Ascending aorta (tissue), 2 donors: ENCODE results near the gene MAGI1. TPM values are rescaled to one million over a fixed set of nuclear protein-coding genes. Genes with fewer than 3 reads are reported as not detected.

Experiments
- DNase-seq, 2 donors: peaks; one replicate each; pipeline ENCODE4 v3.0.0-alpha.2; 2019; ENCODE audit warnings: low spot score in 2 of 2
- H3K27ac ChIP-seq, 2 donors: fragments of 200-600 bp; sonication (generic); one replicate each; pipeline ENCODE4 v1.5.1; 2016 to 2017; ENCODE audit warnings: mild to moderate bottlenecking in 1 of 2
- H3K27me3 ChIP-seq: fragments of 200-600 bp; sonication (generic); one replicate; pipeline ENCODE4 v1.5.1; 2017
- H3K36me3 ChIP-seq, 2 donors: fragments of 200-600 bp; sonication (generic); one replicate each; pipeline ENCODE4 v1.5.1; 2016
- H3K4me1 ChIP-seq, 2 donors: fragments of 200-600 bp; sonication (generic); one replicate each; pipeline ENCODE4 v1.5.1; 2016 to 2017; ENCODE audit warnings: mild to moderate bottlenecking in 1 of 2
- H3K4me3 ChIP-seq, 2 donors: fragments of 200-600 bp; sonication (generic); one replicate each; pipeline ENCODE4 v1.5.1; 2016 to 2017; ENCODE audit warnings: mild to moderate bottlenecking in 1 of 2
- H3K9me3 ChIP-seq, 2 donors: fragments of 200-600 bp; sonication (generic); one replicate each; pipeline ENCODE4 v1.5.1; 2016
- intact Hi-C: fragments of 100-400 bp; cut with DNase I; formaldehyde crosslinking; loops from one replicate; pipeline ENCODE4 v1.15.1; 2023
- total RNA-seq: library from RNA; depleted of rRNA; stranded (reverse); fragments of >200 nt; gene quantifications from one replicate; pipeline ENCODE4 v1.1.0, GENCODE V29; 2016
- TF ChIP-seq, protein P1 (sequence below), 3 experiments: fragments of 200-600 bp in 2 of 3; fragments of 450-650 bp in 1 of 3; sonication (generic) in 2 of 3; IDR thresholded peaks; one replicate each; pipeline ENCODE4 v1.5.1; 2016 to 2019; ENCODE audit warnings: antibody characterized with exemption in 3 of 3, mild to moderate bottlenecking in 1 of 3, moderate library complexity in 1 of 3

Gene MAGI1
- total RNA-seq, 1 donor from 2014 or later: 28.4 TPM

DNA sequence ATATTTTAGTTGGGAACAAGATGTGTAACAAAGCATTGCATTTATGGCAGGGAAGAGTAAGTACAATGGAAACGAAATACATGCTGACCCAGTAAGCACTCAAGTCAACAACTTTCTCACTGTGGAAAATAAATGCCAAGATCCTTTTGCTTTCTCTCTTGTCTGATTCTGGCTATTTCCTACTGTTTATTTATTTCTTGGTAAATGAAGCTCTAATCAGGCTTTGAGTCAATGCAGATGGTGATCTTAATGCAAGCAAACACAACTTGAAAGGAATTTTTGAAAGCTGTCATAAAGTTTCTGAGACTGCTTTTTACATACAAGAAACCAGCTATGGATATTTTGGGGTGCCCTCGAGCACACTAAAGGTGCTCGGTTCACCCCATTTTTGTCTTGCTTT is 624.8 kb downstream of the MAGI1 start:
- H3K4me1 ChIP-seq: peaks cover 0 to 15% of the 10 kb centered on the region in 2 donors
- H3K27me3 ChIP-seq: no peaks in the 10 kb centered on the region
- no peaks in the 10 kb centered on the region for H3K9me3 ChIP-seq
- H3K36me3 ChIP-seq: no peaks in the 10 kb centered on the region
- DNase-seq: no peak
- intact Hi-C loops: loop anchor here (10.0 kb wide), 1 partner anchor 879 kb away; no protein-coding TSS in a partner anchor
- TF ChIP-seq, protein P1, sequence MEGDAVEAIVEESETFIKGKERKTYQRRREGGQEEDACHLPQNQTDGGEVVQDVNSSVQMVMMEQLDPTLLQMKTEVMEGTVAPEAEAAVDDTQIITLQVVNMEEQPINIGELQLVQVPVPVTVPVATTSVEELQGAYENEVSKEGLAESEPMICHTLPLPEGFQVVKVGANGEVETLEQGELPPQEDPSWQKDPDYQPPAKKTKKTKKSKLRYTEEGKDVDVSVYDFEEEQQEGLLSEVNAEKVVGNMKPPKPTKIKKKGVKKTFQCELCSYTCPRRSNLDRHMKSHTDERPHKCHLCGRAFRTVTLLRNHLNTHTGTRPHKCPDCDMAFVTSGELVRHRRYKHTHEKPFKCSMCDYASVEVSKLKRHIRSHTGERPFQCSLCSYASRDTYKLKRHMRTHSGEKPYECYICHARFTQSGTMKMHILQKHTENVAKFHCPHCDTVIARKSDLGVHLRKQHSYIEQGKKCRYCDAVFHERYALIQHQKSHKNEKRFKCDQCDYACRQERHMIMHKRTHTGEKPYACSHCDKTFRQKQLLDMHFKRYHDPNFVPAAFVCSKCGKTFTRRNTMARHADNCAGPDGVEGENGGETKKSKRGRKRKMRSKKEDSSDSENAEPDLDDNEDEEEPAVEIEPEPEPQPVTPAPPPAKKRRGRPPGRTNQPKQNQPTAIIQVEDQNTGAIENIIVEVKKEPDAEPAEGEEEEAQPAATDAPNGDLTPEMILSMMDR (IDR thresholded peaks at IDR 0.05): no peak
- H3K27ac ChIP-seq: no peak overlapping the region
- no peak overlapping the region for H3K4me3 ChIP-seq

DNA sequence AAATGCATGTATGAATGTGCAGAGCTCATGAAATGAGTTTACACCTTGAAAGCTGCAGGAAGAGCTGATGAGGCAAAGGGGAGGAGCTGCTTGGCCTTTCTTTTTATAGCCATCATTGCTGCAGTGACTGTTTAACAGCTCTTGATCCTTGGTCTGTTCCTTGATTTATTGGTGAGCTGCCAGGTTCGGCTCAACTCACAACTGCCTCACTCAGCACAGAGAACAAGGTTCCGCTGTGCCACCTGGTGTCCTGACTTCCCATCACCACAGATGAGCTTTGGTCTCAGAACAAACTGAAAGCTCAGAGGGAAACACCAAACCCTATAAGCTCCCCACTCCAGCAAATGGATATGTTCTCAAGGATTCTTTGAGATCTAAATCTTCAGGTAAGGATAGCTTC is 626.1 kb downstream of the MAGI1 start:
- no peaks in the 10 kb centered on the region for H3K27me3 ChIP-seq
- peaks cover 0 to 15% of the 10 kb centered on the region in 2 donors for H3K4me1 ChIP-seq
- no peak for DNase-seq
- no peaks in the 10 kb centered on the region for H3K36me3 ChIP-seq
- intact Hi-C loops: loop anchor here (10.0 kb wide), 1 partner anchor 878 kb away; no protein-coding TSS in a partner anchor
- H3K9me3 ChIP-seq: no peaks in the 10 kb centered on the region
- no peak overlapping the region for H3K27ac ChIP-seq
- TF ChIP-seq, protein P1 (IDR thresholded peaks at IDR 0.05): peak in 1 of 3 experiments; percentile 9
- H3K4me3 ChIP-seq: no peak overlapping the region

DNA sequence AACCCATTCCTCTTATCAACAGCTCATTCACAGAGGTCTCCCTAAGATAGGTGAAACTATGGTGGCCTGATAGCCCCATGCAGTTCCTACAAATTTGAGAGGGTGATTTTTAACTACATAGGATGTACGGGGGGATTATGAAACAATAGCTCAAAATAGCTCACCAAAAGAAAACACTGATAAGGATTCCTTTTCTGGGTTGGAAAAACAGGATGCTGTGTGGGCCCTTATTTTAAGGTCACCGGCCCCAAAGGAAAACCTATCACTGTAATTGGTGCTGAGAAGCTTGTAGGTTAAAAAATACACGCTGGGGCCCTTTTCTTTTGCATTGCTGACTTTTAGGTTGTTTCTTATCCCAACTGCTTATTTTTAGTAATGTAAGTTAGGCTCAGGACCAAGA is 627.4 kb downstream of the MAGI1 start:
- TF ChIP-seq, protein P1 (IDR thresholded peaks at IDR 0.05): no peak
- no peak overlapping the region for H3K27ac ChIP-seq
- H3K4me1 ChIP-seq: peaks cover 0 to 15% of the 10 kb centered on the region in 2 donors

DNA sequence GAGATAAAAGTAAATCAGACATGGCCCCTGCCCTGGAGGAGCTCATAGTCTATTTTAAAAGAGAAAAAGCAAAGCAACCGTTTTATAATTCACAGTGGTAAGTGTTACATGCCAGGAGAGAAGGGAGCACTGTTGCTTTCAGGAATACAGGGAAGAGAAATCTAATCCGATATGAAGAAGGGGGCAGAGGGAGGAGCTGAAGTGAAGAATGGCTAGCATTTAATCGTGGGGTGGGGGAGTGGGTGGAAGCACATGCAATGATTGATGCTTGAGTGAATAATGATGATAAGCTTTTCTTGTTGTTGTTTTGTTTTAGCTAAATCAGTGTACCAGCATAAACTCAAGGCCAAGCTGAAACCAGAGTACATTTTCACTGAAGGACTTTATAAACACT is 629.5 kb downstream of the MAGI1 start:
- Histone ChIP-seq H3K36me3 (no peaks in the 10 kb centered on the region), H3K27ac (no peak overlapping the region), H3K9me3 (no peaks in the 10 kb centered on the region), H3K27me3 (no peaks in the 10 kb centered on the region), H3K4me3 (no peak overlapping the region), H3K4me1 (peaks cover 0 to 15% of the 10 kb centered on the region in 2 donors)
- TF ChIP-seq, protein P1 (IDR thresholded peaks at IDR 0.05): no peak
- intact Hi-C loops: no loop called here
- no peak for DNase-seq

More for the DNA sequence above, 627.4 kb downstream of the MAGI1 start:
- no peak for DNase-seq
- no peak overlapping the region for H3K4me3 ChIP-seq
- no peaks in the 10 kb centered on the region for H3K36me3 ChIP-seq
- intact Hi-C loops: loop anchor here (10.0 kb wide), 1 partner anchor 877 kb away; no protein-coding TSS in a partner anchor
- H3K27me3 ChIP-seq: no peaks in the 10 kb centered on the region
- H3K9me3 ChIP-seq: no peaks in the 10 kb centered on the region

DNA sequence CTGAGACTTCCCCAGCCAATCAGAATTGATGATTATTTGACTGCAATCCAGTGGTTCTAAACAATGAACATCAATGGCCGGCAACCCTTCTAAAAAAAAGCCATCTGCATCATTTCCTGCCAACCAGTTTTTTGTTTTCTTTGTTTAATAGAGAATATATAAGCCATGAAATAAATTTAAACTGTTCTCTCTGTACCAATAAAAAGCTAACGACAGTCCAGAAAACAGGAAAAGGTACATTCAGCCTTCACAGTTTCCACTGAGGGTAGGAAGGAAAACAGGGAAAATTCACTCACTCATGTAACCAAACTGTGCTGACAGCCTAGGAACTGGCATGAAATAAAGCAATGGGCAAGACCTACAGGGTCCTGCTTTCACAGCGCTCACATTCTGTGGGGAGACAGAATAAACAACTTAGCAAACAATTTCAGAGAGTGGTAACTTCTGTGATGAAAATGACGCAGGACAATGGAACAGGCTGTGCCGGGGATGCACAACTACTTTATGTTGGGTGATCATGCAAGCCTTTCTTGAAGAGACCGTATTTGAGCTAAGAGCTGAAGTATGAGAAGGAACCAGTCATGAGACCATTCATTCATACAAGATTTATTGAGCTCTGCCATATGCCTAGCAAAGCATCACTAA is 630.1 kb downstream of the MAGI1 start:
- Histone ChIP-seq H3K27me3 (no peaks in the 10 kb centered on the region), H3K4me3 (no peak overlapping the region), H3K9me3 (no peaks in the 10 kb centered on the region), H3K4me1 (peaks cover 0 to 15% of the 10 kb centered on the region in 2 donors), H3K36me3 (no peaks in the 10 kb centered on the region), H3K27ac (no peak overlapping the region)
- DNase-seq: no peak
- intact Hi-C loops: no loop called here
- TF ChIP-seq, protein P1 (IDR thresholded peaks at IDR 0.05): no peak
